WI38 (cell line): ENCODE results near the gene RCOR1.

Experiments
- H3K4me3 ChIP-seq: 2 replicates; pipeline ENCODE4 v1.5.1; 2011; ENCODE audit warnings: low read depth, mild to moderate bottlenecking, control low read depth, low read length
- TF ChIP-seq, protein P1 (sequence below): IDR thresholded peaks from 2 replicates; pipeline ENCODE4 v1.5.1; 2012; ENCODE audit warnings: low read depth, mild to moderate bottlenecking, control low read depth, low read length

RCOR1 gene

DNA sequence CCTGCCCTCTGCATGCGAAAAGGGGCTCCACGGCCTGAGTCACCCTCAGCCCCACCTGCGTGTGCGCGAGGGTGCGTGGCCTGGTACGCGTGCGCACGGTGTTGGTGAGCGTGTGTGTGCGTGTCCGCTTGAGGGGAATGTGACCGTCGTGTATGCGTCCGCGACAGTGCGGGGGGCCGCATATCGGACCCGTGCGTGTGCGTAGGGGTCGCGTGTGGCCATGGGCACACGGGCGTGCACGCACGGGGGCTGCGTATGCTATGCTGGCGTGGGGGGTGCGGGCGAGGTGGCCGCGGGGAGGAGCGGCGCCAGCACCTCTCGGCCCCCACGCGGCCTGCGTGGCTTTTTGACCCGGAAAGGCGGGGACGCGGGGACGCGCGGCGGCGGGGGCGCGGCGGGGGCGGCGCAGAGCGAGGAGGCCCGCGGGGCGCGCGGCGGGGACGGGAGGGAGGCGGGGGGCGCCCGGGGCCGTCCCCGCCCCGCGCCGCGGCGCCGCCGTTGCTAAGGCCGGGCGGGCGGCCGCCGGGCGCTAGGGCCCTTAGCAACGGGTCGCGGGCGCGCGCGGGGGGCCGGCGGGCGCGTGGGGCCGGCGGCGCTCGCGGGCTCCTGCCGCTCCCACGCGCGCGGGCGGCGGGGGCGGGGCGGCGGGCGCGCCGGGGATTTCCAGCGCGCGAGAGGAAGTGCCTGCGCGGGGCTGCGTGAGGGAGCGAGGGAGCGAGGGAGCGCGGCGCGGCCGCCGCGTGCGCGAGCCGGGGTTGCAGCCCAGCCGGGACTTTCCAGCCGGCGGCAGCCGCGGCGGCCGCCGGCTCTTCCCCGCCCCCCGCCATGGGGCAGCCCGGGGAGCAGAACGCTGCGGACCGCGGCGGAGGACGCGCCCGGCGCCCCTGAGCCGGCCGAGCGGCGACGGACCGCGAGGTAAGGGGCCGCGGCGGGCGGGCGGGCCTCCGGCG is 184.6 kb downstream of the RCOR1 start, which contains the start of gene TRAF3:
TRAF3 (plus strand) TSS at position 689 of the 950 bp plus-strand sequence. CDS start 92,753 bp downstream, outside the sequence.
- H3K4me3 ChIP-seq, result peak within 1 kb of the TSS; percentile 81
- TF ChIP-seq, protein P1, sequence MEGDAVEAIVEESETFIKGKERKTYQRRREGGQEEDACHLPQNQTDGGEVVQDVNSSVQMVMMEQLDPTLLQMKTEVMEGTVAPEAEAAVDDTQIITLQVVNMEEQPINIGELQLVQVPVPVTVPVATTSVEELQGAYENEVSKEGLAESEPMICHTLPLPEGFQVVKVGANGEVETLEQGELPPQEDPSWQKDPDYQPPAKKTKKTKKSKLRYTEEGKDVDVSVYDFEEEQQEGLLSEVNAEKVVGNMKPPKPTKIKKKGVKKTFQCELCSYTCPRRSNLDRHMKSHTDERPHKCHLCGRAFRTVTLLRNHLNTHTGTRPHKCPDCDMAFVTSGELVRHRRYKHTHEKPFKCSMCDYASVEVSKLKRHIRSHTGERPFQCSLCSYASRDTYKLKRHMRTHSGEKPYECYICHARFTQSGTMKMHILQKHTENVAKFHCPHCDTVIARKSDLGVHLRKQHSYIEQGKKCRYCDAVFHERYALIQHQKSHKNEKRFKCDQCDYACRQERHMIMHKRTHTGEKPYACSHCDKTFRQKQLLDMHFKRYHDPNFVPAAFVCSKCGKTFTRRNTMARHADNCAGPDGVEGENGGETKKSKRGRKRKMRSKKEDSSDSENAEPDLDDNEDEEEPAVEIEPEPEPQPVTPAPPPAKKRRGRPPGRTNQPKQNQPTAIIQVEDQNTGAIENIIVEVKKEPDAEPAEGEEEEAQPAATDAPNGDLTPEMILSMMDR, result no peak

DNA sequence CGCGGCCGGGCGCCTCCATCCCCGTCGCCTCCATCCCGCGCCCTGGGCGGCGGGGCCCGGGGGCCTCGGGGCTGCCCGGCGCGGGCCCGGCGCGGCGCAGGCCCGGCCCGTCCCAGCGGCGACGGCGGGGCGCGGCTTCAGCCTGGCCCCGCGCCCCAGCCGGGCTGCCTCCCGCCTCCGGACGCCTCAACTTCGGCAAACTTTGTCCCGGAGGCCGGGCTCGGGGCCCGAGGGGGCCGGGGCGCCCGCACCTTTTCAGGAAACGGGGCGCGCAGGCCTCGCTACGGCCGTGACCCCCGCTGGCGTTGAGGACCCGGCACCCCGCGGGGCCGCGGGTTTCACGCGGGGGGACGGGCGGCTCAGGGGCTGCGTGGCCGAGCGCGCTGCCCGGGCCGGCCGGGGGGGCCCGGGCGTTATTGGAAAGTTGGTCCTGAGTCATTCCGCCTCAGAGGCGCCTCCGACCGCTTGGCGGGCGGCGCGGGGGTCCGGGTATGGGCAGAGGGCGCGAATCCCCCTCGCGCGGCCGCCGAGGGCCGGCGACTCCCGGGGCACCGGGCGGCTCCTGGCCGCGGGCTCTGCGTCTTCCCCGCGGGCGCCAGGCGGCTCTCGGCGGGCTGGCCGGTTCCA is 185.4 kb downstream of the RCOR1 start:
- TF ChIP-seq, protein P1, result no peak

DNA sequence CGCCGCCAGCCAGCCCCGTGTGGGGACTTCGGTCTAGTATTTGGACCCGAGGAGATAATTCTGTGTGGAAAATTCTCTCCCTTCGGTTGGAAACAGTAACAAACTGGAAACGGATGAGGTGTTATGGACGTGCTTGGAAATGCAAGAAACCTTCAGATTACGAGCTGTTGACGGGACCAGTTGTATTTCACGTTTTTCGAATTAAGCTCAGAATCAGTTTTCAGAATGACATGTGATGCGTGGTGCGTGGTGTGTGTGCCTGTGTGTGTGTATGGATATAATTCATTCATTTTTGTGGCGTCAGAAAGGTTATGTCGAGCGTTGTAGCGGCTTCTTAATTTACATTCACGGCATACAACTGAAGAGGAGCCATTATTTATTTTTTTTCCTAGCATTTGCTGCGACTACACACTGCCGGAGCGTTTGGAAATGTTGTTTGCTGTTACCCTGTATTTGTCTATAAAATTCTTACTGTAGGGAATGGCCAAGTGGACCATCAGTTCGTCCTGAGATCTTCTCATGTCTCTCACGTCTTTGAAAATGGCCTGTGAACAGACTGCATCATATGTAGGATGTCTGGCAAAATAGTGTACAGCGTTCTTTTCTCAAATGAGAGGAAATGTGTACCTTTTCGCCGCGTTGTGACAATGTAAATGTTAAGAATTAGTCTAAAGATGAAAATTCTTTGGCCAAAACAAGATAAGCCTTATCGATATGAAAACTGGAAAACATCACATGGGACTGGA is 186.1 kb downstream of the RCOR1 start:
- TF ChIP-seq, protein P1, result no peak
- H3K4me3 ChIP-seq, result peak overlapping the region; percentile 81

More for the DNA sequence above, 185.4 kb downstream of the RCOR1 start:
- peak overlapping the region; percentile 81 for H3K4me3 ChIP-seq

DNA sequence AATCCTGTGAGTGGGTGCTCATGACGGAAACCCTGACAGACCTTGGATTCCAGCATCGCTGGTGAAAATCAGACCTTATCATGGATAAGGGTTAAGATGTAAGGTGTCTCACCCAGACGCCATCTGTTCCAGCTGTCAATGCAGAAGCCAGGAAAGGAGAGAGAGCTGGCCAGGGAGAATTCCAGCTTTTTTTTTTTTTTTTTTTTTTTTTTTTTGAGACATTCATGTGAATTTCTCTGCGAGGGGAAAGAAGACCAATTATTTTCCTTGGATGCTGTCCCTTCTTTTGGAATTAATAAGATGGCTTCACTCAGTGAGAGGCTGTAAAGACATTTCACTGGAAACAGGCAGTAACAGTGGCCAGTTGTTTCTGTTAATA is 186.6 kb downstream of the RCOR1 start:
- TF ChIP-seq, protein P1, result no peak
- peak overlapping the region; percentile 81 for H3K4me3 ChIP-seq

DNA sequence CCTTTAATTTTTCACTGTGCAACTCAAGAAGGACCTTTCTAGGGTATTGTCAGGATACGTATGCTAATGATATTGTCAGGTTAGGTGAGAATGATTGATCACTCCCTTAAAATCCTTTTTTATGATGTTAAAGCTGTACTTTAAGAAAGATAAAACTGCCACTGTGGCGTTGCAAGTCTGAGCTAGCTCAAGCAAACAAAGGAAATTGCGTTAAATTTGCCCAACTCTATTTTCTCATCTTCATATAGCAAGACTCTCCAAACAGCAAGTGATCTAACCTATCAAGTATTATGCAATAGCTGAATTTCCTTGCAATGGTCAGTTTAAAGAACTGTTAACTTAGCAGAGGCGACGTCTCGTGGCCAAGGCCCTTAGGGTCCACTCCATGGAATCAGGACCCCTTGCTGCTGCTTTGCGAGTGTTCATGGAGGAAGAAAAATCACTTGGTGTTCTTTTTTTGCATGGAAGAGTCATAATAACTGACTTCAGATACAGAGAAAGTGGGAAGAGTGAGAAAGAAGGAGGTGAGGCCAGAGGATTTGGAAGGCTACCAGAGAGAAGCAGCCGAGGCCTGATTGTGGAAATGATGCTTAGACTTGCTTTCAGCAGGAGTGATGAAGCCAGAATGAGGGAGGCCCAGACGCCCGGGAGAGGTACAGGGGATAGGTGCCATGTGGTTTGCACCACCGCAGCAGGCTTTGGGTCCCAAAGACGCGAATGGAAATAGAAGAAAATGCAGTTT is 187.3 kb downstream of the RCOR1 start:
- no peak overlapping the region; the same call in 1 of the 2 replicates for H3K4me3 ChIP-seq

More for the DNA sequence above, 187.3 kb downstream of the RCOR1 start:
- TF ChIP-seq, protein P1, result no peak
